H1 (cell line): ENCODE data around the gene FAM181A. TPM values are rescaled to one million over a fixed set of nuclear protein-coding genes. Genes with fewer than 3 reads are reported as not detected.

Experiments
- BACH1 ChIP-seq: IDR thresholded peaks from 2 replicates; pipeline ENCODE4 v1.6.1; 2012; ENCODE audit warnings: low read length, improper control_type of control experiment
- CTCF ChIP-seq, 3 experiments: IDR thresholded peaks; 1 replicate in 2 of 3; 2 replicates in 1 of 3; pipeline versions ENCODE4 v1.5.1 to v1.6.1; 2011; ENCODE audit warnings: low read length in 3 of 3, mild to moderate bottlenecking in 3 of 3, inconsistent platforms in 2 of 3, low read depth in 1 of 3, moderate library complexity in 1 of 3; ENCODE audit not compliant: insufficient read depth in 1 of 3; ENCODE audit errors: control extremely low read depth in 1 of 3
- EGR1 ChIP-seq: IDR thresholded peaks from 2 replicates; pipeline ENCODE4 v1.6.1; 2011; ENCODE audit warnings: low read depth, low read length, borderline replicate concordance
- RFX5 ChIP-seq: IDR thresholded peaks from 2 replicates; pipeline ENCODE4 v1.6.1; 2011; ENCODE audit warnings: low read depth, low read length, improper control_type of control experiment, borderline replicate concordance
- polyA plus RNA-seq, 7 experiments: library from polyadenylated mRNA; depleted of rRNA in 3 of 7; stranded (reverse) in 5 of 7; unstranded in 2 of 7; fragments of >200 nt in 5 of 7; fragments of 200-250 nt in 2 of 7; gene quantifications; 1 replicate in 5 of 7; 2 replicates in 1 of 7; 4 replicates in 1 of 7; pipeline versions ENCODE4 v1.2.1 to v1.2.3, GENCODE V29; 2011 to 2013; ENCODE audit warnings: missing spikeins in 2 of 7, mixed read lengths in 2 of 7
- total RNA-seq: library from RNA; stranded (reverse); fragmentation: NEBNext Ultra II Directional; extraction: Animal tissue kit (Norgen Biotek cat#: 25700); gene quantifications from 2 replicates; pipeline ENCODE4 v1.2.1, GENCODE V29; 2021

Gene FAM181A
- total and polyA plus RNA-seq, 2 of the 8 experiments (the other 6 are each of a cell fraction or from before 2014, with no cell fraction given), result not detected

GRCh38 chr14:93974833-93975232 lies 47.7 kb downstream of the FAM181A start (continued):
- TF ChIP-seq EGR1 (no peak), RFX5 (no peak), BACH1 (no peak), CTCF (IDR thresholded peaks at IDR 0.05; ENCODE audit: control extremely low read depth in 1 of 3, insufficient read depth in 1 of 3, low read depth in 1 of 3, low read length in 3 of 3) (no peak)
